Prostate gland (tissue), 2 donors: Measurements from ENCODE around the gene TRAT1. TPM values are rescaled to one million over a fixed set of nuclear protein-coding genes. Genes with fewer than 3 reads are reported as not detected.
"Not testable (repeated sequence)": the region's sequence is repeated elsewhere in the genome, so short reads cannot be mapped to it uniquely, and the experiment has no call there.

Experiments used
- DNase-seq: peaks from one replicate; pipeline ENCODE4 v3.0.0-alpha.2; 2019; ENCODE audit warnings: low spot score
- H3K27ac ChIP-seq, 2 donors: fragments of 200-600 bp; sonication (generic); 2 replicates each; pipeline ENCODE4 v1.5.1; 2017 to 2019
- H3K27me3 ChIP-seq: fragments of 200-600 bp; sonication (generic); replicated peaks from 2 replicates; pipeline ENCODE4 v1.5.1; 2019; ENCODE audit not compliant: insufficient read depth
- H3K36me3 ChIP-seq, 2 donors: fragments of 200-600 bp; sonication (generic); 1 replicate in 1 of 2; 2 replicates in 1 of 2; pipeline versions ENCODE4 v1.5.1 to v1.8.1; 2017 to 2019
- H3K4me1 ChIP-seq: fragments of 200-600 bp; sonication (generic); replicated peaks from 2 replicates; pipeline ENCODE4 v1.5.1; 2019
- H3K4me3 ChIP-seq, 2 donors: fragments of 200-600 bp; sonication (generic); 2 replicates each; pipeline ENCODE4 v1.5.1; 2017 to 2019
- H3K9me3 ChIP-seq: fragments of 200-600 bp; sonication (generic); 2 replicates; pipeline ENCODE4 v1.5.1; 2017
- POLR2A ChIP-seq: fragments of 450-650 bp; IDR thresholded peaks from one replicate; pipeline ENCODE4 v1.6.1; 2016; ENCODE audit warnings: antibody characterized with exemption, mild to moderate bottlenecking
- POLR2AphosphoS5 ChIP-seq: sonication (generic); formaldehyde crosslinking; IDR thresholded peaks from one replicate; pipeline ENCODE4 v1.6.1; 2017; ENCODE audit warnings: antibody characterized with exemption
- WGBS: methylation state at CpG from one replicate; pipeline ENCODE4 v1.1.5; 2018; 5-methylcytosine and 5-hydroxymethylcytosine counted together
- intact Hi-C: fragments of 100-400 bp; cut with DNase I; formaldehyde crosslinking; loops from one replicate; pipeline ENCODE4 v1.14.2; 2022
- total RNA-seq, 2 donors: library from RNA; depleted of rRNA; stranded (reverse); fragments of >200 nt; gene quantifications; one replicate each; pipeline ENCODE4 v1.1.0, GENCODE V29; 2016
- TF ChIP-seq, protein P1 (sequence below), 4 experiments: fragments of 200-600 bp in 2 of 4; fragments of 450-650 bp in 2 of 4; sonication (generic) in 2 of 4; IDR thresholded peaks; 1 replicate in 3 of 4; 2 replicates in 1 of 4; pipeline ENCODE4 v1.5.1; 2016 to 2019; ENCODE audit warnings: antibody characterized with exemption in 4 of 4, mild to moderate bottlenecking in 2 of 4, moderate library complexity in 2 of 4

TRAT1 gene
- total RNA-seq, 2 donors from 2014 or later = not detected

DNA sequence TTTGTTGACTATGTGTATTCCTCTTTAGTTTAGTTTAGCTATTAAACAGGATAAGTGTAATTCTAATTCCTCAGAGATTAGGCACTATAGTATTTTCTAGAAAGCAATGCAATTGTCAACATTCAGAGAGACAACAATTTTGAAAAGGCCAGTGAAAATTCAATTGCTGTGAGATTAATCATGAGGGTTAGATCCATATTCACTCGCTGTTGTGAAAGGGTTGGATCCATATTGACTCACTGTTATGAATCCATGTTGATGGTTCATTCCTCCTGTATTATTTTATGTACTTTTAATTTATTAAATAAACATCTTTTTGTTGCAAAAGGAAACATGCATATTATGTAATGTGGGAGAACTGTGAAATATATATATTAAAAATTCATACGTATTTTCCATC lies 641 bp downstream of the TRAT1 start:
- DNase-seq = no peak
- no peaks in the 10 kb centered on the region for H3K36me3 ChIP-seq
- intact Hi-C loops = no loop called here
- H3K27me3 ChIP-seq = no peaks in the 10 kb centered on the region
- TF ChIP-seq, protein P1, sequence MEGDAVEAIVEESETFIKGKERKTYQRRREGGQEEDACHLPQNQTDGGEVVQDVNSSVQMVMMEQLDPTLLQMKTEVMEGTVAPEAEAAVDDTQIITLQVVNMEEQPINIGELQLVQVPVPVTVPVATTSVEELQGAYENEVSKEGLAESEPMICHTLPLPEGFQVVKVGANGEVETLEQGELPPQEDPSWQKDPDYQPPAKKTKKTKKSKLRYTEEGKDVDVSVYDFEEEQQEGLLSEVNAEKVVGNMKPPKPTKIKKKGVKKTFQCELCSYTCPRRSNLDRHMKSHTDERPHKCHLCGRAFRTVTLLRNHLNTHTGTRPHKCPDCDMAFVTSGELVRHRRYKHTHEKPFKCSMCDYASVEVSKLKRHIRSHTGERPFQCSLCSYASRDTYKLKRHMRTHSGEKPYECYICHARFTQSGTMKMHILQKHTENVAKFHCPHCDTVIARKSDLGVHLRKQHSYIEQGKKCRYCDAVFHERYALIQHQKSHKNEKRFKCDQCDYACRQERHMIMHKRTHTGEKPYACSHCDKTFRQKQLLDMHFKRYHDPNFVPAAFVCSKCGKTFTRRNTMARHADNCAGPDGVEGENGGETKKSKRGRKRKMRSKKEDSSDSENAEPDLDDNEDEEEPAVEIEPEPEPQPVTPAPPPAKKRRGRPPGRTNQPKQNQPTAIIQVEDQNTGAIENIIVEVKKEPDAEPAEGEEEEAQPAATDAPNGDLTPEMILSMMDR (IDR thresholded peaks at IDR 0.05) = no peak
- TF ChIP-seq POLR2A (no peak), POLR2AphosphoS5 (no peak)
- H3K9me3 ChIP-seq = no peaks in the 10 kb centered on the region
- 93% methylated on average over 2 of the region's 2 CpGs for WGBS
- H3K4me1 ChIP-seq = no peaks in the 10 kb centered on the region
- H3K27ac ChIP-seq = no peak overlapping the region
- H3K4me3 ChIP-seq = no peak overlapping the region

DNA sequence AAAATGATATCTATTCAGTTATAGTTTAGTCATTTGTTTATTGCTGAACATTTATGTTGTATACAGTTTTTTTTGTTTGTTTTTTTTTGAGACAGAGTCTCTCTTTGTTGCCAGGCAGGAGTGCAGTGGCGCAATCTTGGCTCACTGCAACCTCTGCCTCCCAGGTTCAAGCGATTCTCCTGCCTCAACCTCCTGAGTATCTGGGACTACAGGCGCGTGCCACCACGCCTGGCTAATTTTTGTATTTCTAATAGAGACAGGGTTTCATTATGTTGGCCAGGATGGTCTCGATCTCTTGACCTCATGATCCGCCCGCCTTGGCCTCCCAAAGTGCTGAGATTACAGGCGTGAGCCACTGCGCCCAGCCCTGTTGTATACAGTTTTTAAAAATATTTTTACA lies 1.2 kb downstream of the TRAT1 start:
- H3K27ac ChIP-seq, H3K4me3 ChIP-seq, H3K4me1 ChIP-seq, H3K36me3 ChIP-seq, intact Hi-C loops, DNase-seq, H3K9me3 ChIP-seq, H3K27me3 ChIP-seq: not testable (repeated sequence)
- WGBS = 89% methylated on average over 10 of the region's 10 CpGs

DNA sequence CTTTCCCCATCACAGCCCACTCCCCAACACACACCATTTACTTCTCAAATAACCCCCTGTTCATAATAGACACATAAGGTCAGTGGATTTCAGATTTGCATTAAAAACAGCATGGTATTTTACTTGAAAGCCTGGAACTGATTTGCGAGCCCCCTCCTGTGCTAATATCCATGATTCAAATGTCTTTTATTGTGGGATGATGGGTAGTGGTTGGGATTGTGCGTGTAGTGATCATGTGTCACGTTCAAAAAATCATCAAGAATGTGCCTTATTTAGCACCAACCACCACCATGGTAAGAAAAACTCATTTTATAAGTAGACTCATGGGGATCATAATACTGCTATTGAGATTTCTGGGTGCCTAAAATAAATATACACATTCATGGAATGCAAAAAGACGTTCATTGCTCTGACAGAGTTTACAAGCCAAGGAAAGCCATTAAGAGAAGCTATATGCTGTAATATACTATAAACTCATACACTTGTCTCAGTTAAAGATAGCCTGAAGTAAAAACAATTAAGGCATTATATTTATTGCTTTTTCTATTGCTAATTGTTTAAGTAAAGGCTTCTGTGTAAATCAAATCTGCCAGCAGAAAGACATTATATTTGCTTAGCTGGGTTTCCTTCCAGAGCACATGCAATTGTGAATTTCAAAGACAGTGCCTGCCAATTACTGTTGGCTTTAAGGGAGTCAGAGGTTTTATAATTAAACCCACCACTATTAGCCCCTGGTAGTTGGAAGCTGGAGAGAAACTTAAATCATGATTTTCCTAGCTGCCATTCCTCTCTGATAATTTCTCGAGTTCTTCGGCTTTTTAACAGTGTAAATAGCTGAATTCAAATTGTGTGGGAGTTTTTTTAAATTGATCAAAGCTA lies 4.0 kb downstream of the TRAT1 start:
- intact Hi-C loops = no loop called here

DNA sequence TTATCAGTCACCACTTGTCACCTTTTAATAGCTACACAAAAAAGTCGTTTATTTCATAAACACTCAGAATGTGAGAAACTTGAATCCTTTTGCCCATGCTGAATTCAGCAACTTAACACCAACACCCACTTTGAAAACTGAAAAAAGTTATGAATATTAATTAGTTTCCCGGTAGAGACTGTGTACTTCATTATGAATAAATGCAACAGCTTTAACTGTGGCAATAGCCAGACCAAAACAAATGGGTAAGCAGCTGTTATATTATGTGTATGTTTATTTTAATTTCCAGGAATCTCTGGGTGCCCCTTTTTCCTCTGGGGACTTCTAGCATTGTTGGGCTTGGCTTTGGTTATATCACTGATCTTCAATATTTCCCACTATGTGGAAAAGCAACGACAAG lies 7.8 kb downstream of the TRAT1 start:
- Histone ChIP-seq H3K36me3 (no peaks in the 10 kb centered on the region), H3K4me1 (no peaks in the 10 kb centered on the region), H3K27me3 (no peaks in the 10 kb centered on the region), H3K27ac (no peak overlapping the region), H3K4me3 (no peak overlapping the region), H3K9me3 (no peaks in the 10 kb centered on the region)
- no peak for DNase-seq
- intact Hi-C loops = no loop called here
- TF ChIP-seq POLR2AphosphoS5 = no peak
- TF ChIP-seq, protein P1 (IDR thresholded peaks at IDR 0.05) = no peak
- TF ChIP-seq POLR2A = no peak
- 68% methylated on average over 3 of the region's 3 CpGs for WGBS

More for the DNA sequence above, 4.0 kb downstream of the TRAT1 start:
- H3K27ac ChIP-seq = no peak overlapping the region
- H3K27me3 ChIP-seq = no peaks in the 10 kb centered on the region
- no peak for TF ChIP-seq POLR2AphosphoS5
- no peak for TF ChIP-seq POLR2A
- TF ChIP-seq, protein P1 (IDR thresholded peaks at IDR 0.05) = no peak
- H3K4me1 ChIP-seq = no peaks in the 10 kb centered on the region
- no peaks in the 10 kb centered on the region for H3K9me3 ChIP-seq
- WGBS = 42% methylated on average over 6 of the region's 6 CpGs
- H3K36me3 ChIP-seq = no peaks in the 10 kb centered on the region
- no peak for DNase-seq
- no peak overlapping the region for H3K4me3 ChIP-seq

DNA sequence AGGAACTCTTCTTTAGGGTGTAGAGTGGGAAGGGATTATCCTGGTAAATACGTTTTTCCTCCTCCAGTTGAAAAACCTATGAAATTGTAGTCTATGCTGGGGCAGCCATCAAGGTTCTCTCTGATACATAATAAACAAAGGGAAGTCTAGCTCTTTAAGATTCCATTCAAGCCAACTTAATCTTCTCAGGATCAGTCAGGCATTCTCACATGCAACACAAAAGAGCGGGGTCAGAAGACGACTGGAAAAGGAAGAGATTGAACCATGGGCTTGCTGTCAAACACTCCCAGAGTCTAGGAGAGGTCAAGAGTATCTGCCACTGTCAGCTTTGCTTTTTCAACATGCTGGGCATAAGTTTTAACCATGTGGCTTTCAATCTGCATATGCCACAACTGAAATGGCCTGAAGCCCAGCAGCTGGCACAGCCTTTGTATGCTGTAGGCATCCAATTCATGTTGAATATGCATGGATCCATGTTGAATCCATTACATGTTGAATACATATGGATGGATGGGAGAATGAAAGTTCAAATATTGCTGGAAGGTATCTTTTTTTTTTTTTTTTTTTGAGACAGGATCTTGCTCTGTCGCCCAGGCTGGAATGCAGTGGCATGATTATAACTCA lies 8.5 kb downstream of the TRAT1 start:
- TF ChIP-seq POLR2A (no peak), POLR2AphosphoS5 (no peak)
- TF ChIP-seq, protein P1 (IDR thresholded peaks at IDR 0.05) = no peak
- H3K27me3 ChIP-seq = no peaks in the 10 kb centered on the region
- no peak overlapping the region for H3K27ac ChIP-seq
- intact Hi-C loops = no loop called here
- no peaks in the 10 kb centered on the region for H3K9me3 ChIP-seq
- no peaks in the 10 kb centered on the region for H3K36me3 ChIP-seq
- no peak overlapping the region for H3K4me3 ChIP-seq
- WGBS = 81% methylated on average over 4 of the region's 4 CpGs
- DNase-seq = no peak
- H3K4me1 ChIP-seq = no peaks in the 10 kb centered on the region
